HG03095 (cell line): ENCODE results near the gene AOX1.
"Not testable (repeated sequence)": the region's sequence is repeated elsewhere in the genome, so short reads cannot be mapped to it uniquely, and the experiment has no call there.

ENCODE experiments used
- ATAC-seq: cut with Tn5 transposase; IDR thresholded peaks from one replicate; pipeline ENCODE4 v1.9.1; 2021; ENCODE audit warnings: moderate library complexity; ENCODE audit not compliant: unreplicated experiment

AOX1 gene

DNA sequence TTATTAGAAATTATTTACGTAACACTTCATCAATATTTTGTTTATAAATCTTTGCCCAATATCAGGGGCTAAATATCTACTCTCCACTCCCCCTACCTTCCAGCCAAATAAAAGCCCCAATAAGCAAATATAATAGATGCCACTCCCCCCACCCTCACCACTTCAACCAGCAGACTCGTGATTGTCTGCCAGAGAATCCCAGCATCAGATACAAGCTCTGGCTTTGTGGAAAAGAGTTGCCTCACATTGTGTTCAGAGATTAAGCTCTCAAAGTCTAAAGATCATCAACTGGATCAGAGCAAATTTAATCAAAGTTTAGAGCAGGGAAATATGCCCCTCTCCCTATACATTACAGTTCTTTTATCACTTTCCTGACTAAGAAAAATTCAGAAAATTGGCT lies 39.5 kb downstream of the AOX1 start:
- no peak for ATAC-seq

DNA sequence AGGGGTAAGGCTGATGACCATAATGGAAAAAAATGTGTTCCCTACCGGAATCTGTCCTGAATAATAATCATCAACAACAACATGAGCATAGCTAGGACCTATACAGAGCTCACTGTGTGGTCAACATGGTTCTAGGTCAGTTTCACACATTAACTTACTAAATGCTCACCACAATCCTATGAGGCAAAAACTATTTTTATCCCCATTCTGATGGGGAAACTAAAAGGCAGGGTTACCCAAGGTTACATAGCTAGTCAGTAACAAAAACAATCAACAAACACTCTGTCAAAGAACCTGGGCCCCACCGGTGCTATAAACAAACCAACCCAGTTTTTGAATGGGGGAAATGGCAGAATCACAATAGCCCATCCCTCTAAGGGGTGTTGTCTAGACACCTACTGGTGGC lies 40.1 kb downstream of the AOX1 start:
- ATAC-seq: no peak

DNA sequence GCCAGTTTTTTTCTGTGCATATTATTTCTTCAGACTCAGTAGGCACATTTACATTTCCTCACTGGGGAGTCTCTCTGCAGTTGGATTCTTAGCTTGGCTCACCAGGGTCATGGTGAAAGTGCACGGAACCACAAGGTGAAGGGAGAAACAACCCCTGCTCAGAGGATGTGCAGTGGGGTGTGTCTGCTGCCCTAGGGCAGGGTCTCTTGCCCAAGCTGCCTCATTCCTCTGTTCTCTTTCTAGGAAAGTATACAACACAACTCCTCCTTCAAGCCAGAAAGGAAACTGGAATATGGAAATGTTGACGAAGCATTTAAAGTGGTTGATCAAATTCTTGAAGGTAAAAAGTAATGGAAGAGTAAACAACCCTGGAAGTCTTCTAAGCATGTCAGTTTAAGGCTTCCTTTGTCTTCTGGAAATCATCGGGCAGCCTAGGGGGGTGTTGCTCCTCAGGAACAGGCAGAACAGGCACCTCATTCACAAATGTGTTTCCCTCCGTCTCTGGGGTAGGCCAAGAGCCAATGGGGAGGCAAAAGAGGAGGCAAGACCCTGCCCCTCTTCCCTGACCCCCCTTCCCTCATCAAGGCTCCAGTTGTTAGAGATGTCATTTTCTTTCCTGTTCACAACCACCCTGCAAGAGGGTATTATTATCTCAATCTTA lies 41.4 kb downstream of the AOX1 start:
- no peak for ATAC-seq

DNA sequence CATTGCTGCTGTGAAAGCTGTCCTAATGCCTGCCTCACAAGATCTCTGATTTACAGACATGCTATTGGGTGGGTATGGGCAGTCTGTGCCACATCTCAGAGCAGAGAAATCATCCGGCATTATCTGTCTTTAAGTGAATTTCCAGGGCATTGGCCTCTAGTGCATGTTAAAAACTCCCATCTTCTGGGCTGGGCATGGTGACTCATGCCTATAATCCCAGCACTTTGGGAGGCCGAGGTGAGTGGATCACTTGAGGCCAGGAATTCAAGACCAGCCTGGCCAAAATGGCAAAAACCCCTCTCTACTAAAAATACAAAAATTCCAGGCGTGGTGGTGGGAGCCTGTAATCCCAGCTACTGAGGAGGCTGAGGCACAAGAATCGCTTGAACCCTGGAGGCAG lies 42.6 kb downstream of the AOX1 start:
- not testable (repeated sequence) for ATAC-seq

DNA sequence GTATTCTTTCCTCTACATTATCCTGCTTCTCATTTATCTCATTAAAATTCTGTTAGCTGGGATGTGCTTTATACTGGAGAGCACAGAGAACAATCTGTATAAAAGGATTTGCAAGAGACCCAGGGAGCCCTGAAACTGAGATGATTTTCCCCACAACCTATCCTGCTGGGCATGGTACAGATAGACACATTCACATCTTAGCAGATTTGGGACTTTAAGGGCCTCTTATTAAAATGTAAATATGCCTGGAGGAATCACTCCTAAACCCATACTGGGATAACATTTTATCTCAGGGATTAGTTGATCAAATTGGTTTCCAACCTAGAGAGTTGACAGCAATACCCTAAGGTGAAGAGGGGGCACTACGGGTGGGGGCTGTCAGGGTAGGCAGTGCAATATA lies 45.5 kb downstream of the AOX1 start:
- ATAC-seq: no peak

DNA sequence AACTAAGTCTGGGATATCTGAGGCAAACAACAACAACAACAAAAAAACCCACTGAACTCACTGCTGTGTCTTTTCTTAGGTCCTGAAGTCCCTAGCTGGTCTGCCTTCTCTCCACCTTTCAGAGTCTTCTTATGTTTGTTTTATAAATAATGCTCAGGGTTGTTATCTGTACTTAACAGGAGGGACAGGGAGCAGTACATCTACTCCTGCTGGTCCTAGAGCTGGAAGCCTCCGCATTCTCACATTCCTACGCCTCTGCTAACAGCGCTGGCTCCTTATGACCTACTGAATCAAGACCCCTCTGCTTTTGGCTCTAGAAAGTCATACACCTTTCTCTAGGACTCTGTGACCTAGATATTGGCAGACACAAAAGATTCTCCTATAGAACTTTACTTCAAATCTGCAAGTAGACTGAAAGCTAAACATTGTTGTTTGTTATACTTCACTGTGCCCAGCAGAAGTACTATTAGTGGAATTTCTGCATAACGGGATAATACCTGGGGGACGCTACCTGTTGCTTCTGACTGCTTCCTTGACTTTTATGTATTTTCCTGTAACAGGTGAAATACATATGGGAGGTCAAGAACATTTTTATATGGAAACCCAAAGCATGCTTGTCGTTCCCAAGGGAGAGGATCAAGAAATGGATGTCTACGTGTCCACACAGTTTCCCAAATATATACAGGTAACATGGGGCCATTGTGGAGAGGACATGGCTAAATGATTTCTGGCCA lies 48.6 kb downstream of the AOX1 start:
- ATAC-seq: no peak

DNA sequence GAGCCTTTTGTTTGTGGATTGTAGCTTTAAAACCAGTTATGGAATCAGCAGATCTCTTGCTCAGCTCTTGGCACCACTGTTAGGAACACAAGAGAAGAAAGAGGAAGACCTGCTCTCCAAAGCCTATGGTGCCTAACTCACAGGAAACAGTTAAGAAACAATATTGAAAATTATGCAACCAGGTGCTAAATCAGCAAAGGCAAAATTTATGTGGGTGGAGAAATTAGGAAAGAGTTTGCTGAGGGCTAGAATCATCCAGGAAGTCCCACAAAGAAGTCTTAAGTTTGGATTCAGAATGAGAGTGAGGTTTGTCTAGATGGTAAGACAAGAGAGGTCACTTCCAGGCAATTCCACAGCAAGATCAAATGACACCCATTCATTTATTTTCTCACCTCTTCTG lies 49.4 kb downstream of the AOX1 start:
- ATAC-seq: no peak

DNA sequence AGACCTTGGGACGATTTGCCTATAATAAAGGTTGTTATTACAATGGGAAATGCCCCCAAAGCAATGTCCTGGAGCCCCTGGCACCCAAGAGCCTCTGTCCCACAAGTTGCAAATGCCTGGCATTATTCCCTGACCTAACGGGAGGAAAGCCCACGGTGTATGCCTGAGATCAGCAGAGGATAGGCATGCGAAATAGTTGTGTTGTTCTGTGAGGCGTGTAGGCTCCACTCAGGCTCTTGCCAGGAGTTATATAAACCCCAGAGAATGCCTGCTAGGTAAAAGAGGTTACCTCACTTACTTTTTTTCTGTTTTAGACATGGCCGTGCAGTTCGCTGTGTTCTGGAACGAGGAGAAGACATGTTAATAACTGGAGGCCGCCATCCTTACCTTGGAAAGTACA lies 52.1 kb downstream of the AOX1 start:
- ATAC-seq: no peak

DNA sequence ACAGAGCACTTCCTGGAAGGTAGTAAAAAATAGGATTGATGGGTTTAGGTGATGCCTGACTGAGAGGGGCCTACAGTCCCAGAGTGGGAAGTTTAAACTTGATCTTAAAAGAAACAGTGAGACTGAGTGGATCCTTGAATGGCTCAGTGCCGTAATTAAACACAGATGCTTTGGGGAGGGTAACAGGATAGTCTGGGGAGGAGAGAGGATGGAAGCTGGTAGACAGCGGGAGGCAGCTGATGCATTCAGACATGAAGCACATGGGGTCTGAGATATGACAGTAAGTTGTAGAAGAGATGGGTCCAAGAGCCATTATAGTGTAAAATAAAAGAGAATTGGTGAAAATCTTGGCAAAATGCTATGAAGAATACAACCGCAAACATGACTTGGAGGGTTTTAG lies 54.4 kb downstream of the AOX1 start:
- ATAC-seq: no peak

DNA sequence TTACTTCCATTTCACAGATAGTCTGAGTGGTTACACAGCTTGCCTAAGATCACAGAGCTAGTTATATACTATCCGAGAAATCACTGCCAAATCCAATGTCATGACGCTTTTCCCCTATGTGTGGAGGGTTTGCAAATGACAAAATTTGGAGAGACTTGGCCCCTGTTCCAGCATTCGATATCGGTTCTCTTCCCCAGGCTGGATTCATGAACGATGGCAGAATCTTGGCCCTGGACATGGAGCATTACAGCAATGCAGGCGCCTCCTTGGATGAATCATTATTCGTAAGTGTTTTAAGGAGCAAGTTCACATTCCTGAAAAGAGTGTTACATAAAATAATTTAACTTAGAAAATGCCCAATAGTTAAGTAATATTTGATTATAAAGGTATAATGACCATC lies 55.1 kb downstream of the AOX1 start:
- ATAC-seq: no peak

DNA sequence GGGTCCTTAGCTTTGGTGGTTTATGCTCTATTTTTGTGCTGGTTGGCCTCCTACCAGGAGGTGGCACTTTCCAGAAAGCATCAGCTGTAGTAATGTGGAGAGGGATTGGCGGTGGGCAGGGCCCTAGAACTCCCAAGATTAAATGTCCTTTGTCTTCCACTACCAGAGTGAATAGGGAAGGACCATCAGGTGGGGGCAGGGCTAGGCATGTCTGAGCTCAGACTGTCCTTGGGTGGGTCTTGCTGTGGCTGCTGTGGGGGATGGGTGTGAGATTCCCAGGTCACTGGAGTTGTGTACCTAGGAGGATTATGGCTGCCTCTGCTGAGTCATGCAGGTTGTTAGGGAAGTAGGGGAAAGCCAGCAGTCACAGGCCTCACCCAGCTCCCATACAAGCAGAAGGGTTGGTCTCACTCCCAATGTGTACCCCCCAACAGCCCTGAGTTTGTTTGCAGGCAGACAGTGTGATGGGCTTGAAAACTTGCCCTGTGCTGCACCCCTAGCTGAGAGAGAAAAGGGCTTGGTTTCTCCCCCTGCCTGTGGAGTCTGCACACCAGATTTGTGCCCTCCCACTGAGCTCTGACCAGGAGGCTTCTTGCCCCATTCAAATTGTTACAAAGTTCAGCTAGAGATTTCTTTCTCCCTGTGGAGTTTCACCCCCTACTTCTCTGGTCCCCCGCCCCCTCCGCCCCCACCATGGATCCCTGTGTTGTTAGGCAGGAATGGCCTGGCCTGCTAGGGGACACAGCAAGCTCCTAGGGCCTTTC lies 62.9 kb downstream of the AOX1 start:
- not testable (repeated sequence) for ATAC-seq

DNA sequence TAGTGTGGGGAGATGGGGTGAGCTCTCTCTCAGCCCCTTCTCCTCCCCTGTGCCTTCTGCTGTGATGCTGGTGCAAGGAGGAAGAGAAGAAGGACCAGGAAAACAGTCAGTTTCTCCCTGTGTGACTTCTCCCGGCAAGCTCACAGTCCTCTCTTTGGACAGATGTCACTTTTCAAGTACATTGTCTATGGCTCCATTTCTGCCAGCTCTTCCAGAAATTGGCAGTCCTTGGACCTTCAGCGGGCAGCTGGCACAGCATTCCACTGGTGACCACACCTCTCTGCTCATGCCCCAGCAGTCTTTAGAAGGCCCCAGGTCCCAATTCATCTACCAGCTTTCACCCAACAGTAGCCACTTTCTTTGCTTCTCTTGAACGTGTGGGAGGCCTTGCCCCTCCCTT lies 63.9 kb downstream of the AOX1 start:
- ATAC-seq: no peak

DNA sequence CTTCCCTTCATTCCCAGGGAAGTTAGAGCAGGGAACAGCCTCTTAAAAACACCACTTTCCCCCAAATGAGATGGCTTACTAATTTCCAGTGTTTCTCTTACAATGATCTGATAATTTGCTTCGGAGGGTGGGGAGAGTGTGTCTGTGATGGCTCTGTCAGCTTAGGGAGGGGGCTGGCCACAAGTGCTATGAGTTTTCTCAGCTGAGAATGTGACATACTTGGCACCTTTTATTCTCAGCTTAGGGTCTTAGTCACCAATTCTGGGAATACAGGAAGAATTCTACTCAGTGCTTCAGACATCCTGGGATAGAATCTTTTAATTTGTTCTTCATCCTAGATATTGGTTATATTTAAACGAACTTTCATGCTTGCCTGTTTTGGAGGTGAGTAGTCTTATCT lies 64.4 kb downstream of the AOX1 start:
- no peak for ATAC-seq

DNA sequence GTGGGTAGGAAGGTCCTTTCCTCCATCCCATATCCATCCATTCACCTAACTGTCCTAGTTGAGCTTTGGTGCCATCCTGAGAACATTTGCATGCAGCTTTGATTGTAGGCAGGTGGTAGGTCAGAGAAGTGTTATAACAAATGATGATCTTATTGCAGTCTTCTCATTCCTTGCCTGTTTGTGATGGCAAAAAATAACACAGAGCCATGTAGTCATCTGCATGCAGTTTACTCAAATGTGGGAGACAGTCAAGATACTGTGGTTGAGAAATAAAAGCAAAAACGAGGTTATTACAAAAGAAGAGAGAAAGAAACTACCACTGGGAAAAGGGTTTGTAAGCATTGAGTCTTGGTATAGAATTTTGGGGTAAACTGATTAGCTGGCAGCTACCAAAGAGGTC lies 66.3 kb downstream of the AOX1 start:
- no peak for ATAC-seq

DNA sequence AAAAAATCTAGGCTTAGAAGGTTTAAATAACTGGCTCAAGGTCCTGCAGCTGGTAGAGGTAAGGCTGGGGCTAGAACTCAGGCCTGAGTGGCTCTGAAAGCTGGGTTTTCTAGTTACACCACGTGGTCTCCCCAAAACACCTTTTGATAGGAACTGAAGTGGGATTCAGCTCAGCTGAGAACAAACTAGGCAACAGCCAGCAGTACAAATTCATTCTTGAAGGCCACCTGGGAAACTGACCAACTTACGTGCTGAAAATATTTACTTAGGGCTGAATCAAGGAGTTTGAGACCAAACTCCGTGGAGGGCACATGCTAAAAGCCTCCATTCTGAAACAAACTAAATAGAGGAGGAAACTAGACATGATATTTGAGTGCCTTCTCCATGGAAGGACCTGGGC lies 67.2 kb downstream of the AOX1 start:
- no peak for ATAC-seq

DNA sequence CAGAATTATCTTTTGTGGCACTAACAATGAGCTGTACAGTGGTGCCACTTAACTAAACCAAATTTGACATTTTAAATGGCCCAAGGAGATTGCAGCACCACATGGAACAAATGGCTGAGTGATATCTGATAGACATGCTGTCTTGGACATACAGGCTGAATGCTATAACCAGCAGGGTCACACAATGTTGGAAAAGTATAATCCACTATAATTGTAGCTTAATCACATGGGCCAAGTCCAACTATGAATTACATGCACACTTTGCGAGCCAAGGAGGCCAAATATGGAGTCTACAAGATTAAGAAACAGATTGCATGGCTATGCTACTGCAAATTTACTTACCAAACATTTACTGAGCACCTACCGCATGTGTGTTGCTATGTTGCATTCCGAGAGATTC lies 69.0 kb downstream of the AOX1 start:
- no peak for ATAC-seq

DNA sequence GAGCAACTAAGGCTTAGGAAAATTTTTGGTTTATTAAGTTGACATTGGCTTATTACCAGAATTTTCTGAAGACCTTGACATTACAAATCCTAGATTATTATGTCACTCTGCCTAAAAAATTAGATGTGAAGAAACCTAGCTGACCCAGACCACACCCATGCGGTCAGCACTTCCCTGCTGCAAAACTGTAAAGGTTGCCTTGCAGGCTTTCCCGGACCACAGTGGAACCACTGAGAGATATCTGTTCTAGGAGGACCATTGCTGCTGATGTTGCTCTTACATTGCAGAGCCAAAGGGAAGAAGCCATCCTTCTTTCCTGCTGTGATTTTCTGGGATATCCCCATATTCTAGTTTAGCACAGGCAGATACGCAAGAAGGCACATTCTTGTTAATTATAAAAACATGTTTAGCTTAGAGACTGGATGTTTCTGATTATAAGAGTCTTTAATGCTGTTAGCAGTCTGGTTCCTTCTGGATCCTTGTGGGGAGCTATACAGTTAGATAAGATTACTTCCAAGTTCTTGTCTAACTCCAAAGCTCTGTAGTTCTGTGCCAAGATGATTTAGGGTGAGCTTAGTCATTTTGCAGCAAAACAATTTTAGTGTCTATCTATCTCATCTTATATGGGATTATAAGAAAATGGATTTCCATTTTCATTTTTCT lies 70.2 kb downstream of the AOX1 start:
- ATAC-seq: no peak

DNA sequence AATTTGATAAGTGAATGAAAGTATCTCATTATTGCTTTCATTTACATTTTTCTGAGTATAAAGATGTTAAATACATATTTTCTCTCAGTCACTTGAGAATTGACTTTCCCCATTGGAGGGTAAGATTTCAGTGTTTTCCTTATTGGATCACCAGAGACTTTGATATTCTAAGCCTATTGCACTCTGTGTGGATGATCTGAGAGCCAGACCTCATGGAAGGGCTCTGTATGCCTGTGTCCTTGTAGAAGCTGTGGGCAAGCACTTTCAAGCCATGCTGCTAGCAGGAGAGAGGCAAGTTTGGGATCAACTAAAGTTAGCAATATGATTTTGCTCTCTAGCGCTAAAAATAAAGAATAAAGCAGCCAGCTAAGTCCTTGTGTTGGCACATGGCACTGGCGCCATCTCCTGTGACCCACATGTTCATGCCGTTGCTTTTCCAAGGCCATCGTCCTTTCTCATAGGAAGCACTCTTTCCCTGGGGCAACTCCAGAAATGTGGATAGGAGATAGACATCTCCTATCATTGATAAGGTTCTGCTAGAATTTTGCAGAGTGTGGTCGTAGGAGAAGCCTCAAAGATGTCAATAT lies 72.6 kb downstream of the AOX1 start:
- ATAC-seq: no peak

DNA sequence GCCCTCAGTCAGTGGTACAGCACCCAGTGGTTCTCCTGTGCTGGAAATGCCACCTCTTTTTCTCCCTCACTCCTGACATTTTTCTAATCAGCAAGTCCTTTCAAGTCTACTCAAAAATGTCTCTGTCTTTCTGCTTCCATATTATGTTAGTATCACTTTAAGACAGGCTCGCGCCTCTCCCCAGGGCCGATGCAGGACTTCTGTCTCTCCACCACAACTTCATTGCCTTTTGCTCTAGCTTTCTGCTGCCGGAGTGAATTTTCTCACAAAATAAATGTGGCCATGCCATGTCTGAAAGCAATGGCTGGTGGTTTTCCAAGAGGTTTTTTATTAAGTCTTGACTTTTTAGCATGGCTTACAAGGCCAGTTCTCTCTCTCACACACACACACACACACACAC lies 73.6 kb downstream of the AOX1 start:
- no peak for ATAC-seq

DNA sequence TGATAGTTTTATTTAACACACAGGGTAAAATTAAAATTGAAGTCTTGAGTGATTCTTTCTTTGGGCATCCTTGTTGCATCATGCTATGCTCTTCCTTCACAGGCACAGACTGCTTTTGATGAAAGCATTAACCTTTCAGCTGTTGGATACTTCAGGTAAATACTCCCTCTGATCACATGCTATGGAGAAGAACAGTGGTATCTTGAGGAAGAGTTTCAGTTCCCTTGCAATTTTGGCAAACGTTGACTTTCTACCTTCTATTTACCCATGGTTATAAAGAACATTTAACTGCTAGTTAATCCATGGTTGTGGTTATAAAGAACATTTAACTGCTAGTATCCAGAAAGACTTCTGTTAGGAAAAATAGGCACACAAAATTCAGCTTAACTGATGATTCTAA lies 75.7 kb downstream of the AOX1 start:
- no peak for ATAC-seq

DNA sequence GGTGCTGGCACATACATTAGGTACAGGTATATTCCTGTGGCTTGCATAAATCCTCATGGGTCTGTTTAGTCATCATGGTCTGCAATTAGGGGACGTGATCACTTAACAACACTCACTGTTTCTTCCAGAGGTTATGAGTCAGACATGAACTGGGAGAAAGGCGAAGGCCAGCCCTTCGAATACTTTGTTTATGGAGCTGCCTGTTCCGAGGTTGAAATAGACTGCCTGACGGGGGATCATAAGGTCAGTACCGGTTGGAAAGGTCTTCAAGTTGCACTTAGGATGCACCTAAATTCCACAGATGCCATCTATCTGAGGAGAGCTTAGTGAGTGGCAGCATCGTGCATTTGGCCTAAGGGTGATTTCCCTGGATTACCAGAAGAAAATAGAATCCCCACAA lies 76.9 kb downstream of the AOX1 start:
- ATAC-seq: no peak
